GM12892 (cell line): ENCODE data around the gene CLEC17A.

ENCODE experiments used
- POLR2A ChIP-seq: IDR thresholded peaks from 2 replicates; pipeline ENCODE4 v1.6.1; 2011; ENCODE audit warnings: low read depth, low read length, control low read depth
- POLR2AphosphoS5 ChIP-seq: IDR thresholded peaks from 2 replicates; pipeline ENCODE4 v1.6.1; 2011; ENCODE audit warnings: low read depth, low read length, control low read depth

DNA sequence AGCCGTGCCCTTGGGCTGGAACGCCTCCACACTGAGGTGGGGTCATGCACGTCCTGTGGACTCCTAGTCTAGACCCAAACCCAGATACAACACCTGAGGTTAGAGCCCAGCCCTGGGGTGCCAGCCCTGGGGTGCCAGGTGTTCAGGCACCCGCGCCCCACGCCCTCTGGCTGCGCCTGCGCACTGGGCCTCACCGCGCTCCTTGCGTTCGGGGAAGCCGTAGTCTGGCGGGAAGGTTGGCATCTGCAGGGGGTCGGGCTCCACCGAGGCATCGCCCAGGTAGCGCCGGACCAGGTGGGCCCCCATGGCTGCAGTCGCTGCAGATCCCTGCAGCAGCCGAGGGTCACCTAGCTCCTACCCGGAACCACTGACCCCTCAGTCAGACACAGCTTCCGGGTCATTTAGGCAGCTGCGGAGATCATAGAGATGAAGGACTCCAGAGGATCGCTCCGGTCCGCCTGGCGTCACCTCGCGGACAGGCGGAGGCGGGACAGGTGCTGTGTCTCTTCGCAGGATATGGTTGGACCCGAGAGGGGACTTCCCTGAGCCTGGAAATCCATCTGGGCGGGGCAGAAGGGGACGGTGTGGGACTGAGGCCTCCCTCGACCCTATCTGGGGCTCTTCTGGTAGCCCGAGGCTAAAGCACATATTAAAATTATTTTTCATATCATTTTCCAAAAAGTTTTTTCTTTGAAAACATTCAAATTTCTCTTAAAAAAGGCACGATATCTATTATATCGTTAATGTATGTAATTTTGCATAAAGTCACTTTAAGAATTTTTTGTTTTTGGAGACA lies 11.0 kb upstream of the CLEC17A start, which contains the start of gene NDUFB7:
- TF ChIP-seq POLR2A (peak; percentile 86), POLR2AphosphoS5 (peak; percentile 82)
